HG03442 (cell line): ENCODE data around the gene POU3F1.
A peak's percentile ranks its signal among the peaks of the same experiment; 100 is the strongest.

ENCODE experiments used
- ATAC-seq: cut with Tn5 transposase; IDR thresholded peaks from one replicate; pipeline ENCODE4 v1.9.1; 2021; ENCODE audit warnings: mild to moderate bottlenecking, moderate library complexity; ENCODE audit not compliant: unreplicated experiment

Gene POU3F1

DNA sequence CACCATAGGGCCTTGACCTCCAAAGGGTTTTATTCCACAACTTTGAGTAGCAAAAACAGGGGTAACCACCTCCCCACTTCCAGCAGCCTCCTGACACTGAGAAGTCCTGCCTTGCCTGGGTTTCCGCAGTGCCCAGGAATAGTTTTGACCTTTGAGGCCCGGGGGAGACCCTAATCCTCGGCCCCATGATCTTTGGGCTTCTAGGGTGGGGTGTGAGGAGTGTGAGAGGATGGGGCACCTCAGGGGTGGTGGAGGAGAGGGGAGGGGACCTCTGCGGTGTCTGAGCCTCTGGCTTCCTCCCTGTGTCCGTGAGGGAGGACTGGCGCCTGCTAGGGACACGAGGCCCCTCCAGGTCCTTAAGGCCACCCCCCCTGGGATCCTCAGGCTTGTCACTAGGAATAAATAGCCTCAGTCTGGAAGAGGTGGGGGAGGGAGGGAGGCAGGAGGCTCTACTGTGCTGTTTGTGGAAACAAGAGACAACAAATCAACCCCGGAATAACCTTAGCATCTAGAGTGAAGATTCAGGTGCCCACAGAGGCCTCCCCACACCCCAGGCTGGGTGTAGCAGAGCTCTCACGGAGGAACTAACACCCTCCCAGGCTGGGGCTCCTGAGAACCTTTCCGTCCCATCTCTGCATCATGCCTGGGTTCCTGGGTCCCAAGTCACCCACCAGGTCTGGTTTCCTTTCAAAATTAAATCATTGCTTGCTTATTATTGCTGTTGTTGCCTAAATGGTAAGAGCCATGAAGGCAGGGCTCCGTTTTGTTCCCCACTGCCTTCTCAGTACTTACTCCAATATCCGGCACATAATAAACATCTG lies 40.4 kb downstream of the POU3F1 start:
- ATAC-seq: no peak

DNA sequence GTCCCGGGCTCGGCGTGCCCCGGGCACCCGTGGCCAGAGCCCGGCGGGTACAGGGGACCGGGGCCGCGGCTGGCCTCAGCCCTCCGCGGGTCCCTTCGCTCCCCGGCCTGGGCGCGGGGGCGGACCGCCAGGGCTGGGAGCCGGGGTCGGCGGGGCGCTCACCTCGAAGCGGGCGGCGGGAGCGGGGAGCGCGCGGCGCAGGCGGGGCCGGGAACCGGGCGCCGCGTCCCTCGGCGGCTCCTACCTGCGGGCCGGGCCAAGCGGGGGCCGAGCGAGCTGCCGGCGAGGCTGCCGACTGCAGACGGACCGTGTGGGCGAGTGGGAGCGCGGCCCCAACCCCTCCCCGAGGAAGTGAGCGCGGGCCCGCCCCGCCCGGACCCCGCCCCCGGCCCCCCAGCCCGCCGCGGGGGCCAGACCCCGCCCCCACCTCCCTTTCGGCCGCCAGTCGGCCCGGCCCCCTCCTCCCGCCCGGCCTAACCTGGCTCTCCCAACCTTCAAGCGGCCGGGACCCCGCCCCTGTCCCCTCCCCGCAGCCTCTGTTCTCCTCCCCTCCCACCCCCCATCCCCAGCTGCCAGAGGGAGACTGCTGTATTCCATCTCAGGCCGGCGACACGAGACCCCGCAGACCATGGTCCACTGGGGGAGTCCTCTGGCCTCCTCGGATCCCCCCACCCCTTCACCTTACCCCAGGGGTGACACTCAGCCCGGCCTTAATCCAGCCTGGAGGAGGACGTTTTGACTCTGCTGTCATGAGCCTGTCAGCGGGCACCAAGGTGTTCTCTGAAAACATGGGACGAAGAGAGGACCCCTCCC lies 41.2 kb downstream of the POU3F1 start, which contains the start of gene FHL3:
Gene FHL3, minus strand, starts transcription at position 320 of the 813 bp plus-strand sequence. CDS start 6,102 bp downstream, outside the sequence.
- ATAC-seq: no peak

DNA sequence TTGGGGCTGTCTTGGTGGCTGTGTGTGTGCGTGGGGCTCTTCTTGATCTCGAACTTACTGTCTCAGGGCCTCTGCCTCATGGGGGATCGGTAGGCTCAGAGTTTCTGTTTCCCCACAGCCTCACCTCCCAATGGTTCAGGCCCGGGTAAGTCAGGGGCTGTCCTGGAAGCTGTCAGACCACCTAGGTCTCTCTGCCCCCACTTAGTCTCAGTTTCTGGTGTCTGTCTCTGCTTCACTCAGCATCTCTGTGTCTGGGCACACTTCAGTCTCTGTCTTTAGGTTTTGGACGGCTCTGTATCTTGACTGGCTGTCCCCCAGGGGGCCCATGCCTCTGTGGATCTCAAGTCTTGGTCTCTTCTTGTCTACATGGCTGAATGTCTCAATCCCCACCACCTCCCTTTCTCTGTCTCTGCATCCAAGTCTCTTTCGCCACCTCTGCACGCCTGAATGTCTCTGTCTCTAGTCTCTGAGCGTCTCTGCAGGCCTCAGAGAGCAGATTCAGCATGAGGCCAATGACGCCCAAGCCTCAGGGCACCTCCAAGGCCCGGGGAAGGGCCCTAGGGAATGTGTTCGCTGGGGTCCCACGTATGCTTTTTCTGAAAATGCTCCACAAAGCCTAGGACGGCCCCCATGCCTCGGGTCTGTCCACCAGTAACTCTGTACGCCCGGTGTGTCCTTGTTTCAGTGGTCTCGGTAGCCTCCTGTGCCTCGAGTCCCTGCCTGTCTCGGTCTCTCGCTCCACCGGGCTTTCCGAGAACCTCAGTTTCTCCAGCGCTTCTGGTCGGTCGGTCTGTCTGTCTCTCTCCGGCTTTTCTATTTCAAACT lies 42.1 kb downstream of the POU3F1 start:
- ATAC-seq: no peak

DNA sequence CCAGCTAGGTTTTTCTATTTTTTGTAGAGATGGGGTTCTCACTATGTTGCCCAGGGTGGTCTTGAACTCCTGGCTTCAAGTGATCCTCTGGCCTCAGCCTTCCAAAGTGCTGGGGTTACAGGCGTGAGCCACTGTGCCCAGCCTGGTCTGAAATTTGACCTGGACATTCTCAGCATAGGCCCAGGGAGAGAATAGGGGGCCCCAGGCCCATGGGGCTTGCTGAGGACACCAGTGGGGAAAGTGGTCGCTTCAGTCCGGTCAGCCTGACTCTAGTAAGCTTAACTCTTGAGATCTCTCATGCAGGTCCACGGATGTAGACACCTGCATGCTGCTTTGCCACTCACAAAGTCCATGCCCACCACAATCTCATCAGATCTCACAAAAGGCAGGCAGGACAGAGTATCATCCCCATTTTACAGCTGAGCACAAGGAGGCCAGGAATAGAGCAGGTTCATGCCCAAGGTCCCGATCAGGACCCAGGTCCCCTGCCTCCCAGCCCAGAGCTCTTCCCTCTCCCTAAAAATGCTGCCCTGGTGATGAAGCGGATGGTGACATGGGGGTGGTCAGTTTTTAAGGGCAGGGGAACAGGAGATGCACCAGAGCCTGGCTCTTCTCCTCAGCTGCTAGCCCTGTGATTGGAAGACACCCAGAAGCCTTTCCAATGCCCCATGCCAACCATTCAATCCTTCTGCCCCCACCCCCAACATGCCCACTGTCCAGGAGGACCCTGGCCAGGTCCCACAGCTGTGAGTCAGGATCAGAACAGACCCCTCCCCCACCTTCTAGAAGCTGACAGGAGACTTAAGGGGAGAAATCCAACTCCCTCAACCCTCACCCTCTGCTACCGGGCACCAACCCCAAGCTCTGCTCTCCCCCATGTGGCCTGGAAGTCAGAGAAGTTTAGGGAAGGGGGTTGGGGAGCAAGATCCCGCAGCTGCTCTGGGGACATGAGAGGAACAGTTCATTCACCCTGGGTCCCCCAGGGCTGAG lies 43.0 kb downstream of the POU3F1 start:
- ATAC-seq: no peak

DNA sequence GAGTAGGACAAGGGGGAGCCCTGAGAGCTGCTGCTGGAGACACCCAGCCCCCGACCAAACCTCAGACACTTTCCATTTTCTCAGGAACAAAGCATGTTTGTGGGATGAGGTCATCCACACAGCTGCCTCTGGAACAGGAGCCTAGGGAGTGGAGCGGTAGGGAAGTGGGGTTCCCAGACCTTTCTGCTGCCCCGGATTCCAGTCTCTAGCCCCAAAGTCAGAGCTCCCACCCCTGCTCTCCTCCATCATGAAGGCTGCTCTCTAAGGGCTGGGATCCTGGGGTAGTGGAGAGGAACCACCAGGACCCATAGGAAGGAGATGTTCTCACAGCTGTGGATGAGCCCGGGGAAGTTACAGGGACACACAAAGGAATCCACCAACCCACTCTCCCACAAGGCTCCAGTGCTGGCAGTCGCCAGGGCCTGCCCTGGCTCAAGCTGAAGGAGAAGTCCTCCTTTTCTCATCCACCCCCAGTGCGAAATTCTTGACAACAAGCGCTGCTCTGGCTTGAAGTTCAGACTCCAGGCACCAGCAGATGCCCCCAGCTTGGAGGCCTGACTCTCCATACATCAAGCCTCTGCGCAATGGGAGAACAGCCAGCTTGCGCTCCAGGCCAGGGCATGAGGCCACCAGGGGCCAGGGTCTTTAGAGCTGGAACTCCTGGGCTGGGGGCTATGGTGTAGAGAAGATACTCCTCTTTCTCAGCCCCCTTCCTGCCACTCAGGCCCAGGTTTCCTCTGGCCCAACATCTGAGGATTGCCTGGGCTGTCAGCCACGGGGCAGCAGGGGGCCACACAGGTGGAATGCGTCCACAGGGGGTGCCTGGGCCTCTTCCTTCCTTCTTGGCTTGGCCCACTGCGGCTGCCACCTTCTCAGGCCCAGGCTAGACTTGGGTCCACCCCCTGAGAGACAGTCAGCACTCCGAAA lies 45.8 kb downstream of the POU3F1 start:
- no peak for ATAC-seq

DNA sequence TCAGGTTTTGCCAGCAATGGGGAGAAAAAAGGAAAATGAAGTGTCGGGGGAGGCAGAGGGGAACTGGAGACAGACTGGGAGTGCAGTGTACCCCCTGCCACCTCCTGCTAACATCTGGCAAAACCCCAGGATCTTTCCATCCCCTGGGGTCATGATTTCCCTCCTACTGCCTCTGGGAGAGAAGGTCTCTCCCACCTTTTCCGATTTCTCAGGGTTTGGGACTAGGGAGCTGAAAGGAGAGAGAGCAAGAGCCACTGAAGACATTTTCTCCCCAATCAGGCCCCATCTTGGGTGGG lies 46.4 kb downstream of the POU3F1 start:
- ATAC-seq: no peak

DNA sequence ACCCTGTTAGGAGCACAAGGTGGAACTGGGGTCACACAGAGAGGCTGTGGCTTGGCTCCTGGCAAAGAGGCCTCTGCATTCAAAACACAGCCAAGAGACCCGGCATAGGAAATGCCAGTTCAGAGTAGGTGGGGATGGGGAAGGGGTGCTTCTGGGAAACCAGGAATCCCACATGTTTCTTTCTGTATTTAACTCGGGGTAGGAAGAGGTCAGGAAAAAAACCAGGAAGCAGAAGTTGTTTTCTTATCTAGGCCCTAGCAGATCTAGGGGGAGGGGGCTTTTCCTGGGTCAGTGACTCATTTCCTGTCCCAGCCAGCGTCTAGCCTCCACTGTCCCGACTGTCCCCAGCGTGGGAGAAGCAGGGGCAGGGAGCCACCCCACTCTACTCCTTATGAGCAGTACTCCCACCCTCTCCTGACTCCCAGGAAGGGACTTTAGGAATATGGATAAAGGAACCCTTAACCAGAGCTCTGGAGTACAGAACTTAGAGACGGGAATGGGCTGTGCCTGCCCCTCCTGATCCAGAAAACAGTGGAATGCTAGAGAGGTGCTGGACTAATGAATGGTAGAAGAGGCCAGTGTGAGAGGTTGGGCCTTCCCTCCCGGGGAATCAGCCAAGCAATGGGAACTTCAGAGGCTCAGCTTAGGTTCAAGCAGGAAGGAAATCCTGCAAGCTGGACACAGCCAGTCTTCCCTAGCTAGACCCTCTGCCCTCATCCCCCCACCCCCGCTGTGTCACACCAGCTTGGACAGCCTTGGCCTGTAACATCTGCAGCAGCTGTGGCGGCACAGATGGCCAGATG lies 47.0 kb downstream of the POU3F1 start:
- ATAC-seq: no peak

DNA sequence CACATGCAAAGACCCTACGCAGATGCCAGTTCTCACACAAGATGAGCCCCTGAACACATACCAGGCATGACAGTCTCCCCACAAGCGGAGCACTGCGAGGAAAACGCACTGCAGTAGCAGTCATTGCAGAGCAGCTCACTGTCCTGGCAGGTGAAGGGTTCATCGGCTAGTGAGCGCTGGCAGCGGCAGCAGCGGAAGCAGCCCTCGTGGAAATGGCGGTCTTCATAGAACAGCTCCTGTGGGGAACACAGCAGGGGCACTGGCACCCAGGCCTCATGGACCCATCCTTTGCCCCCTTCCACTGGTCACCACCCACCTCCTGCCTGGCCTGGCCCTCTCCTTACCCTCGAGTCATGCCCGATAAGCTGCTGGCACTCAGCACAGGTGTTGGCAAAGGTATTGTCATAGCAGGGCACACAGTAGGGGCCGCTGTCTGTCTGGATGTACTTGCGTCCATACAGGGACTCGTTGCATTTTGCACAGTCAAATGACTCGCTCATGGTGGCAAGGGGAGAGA lies 47.6 kb downstream of the POU3F1 start:
- no peak for ATAC-seq

DNA sequence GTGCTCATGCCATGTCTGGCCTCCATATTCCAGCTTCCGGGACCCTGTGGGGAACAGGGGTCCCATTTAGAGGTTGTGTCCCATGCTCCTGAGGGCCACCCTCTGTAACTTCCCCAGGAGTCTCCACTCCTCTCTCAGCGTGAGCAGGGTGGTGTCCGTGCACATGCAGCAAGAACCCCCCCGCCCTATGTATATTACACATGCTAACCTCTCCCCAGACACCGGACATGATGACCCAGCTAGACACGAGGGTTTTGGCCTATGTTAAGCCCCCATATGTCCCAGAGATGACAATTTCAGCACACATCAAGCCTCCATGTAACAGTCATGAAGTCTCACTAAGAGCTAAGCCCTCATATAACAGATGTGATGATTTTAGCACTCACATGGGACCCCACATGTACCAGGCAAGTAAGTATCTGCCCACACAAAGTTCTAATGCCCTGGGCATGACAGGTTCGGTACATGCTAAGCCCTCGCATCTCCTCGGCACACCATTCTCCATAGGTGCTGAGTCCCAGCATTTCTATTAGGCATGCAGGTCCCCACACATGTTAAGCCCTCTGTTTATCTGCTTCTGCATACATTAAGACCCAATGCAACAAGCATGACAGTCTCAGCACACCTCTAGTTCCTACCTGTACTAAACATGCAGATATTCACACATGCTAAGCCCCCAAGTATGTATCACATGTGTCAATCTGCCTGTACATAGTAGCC lies 48.3 kb downstream of the POU3F1 start:
- ATAC-seq: no peak

DNA sequence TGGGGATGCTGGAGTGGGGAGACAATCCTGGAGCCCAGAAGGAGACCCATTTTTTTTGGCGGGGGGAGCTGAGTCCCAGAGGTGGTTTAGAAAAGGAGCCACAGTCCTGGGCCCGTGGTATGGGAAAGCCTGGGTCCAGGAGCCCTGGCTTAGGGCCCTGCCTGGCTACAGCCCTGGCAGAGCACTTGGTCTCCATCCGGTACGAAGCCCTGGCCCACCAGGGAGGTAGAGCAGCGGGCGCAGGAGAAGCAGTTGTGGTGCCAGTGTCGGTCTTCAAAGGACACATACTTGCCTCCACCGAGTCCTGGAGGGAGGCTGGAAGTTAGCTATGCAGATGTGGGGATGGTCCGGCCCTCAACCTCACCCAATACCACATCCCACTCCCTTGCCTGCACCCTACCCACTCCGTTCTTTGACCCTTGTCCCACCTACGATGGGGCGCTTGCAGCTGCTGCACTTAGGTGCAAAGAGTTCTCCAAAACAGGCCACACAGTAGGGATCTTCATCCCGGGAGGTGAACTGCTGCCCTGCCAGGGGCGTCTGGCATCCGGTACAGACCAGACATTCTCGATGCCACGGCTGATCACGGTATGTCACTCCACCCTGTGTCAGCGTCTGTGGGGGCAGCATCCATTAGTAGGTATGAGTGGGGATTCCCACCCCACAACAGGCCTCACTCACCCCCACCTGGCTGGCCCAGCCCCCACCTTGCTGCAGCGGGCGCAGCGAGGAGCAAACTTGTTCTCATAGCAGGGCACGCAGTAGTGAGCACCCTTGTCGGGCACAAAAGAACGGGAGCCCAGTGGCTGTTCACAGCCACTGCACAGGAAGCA lies 49.1 kb downstream of the POU3F1 start:
- ATAC-seq: no peak

DNA sequence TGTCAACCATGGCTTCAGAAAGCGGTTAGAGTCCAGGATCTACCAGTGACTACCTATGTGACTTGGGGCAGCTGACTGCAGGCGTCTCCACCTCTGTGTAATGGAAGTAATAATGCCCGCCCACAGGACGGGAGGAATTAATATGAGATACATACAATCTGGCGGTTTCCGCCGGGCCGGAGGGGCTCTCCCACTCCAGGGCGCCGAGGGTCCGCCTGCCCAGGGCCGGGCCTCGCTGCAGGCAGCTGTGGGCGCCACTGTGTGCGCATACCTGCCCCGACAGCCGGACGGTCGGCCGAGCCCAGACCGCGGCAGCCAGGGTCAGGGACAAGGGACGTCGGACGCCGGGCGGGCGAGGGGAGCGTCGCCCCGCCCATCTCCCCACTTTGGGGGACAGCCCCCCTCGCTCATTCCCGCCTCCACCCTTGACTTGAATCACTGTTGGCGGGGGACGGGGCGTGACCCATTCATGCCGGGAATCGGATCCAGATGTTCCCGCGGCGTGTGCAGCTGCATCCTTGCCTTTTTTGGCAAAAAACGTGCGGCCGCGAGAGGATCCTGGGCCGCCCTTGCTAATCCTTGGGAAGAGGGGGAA lies 50.7 kb downstream of the POU3F1 start:
- peak; percentile 41 for ATAC-seq

DNA sequence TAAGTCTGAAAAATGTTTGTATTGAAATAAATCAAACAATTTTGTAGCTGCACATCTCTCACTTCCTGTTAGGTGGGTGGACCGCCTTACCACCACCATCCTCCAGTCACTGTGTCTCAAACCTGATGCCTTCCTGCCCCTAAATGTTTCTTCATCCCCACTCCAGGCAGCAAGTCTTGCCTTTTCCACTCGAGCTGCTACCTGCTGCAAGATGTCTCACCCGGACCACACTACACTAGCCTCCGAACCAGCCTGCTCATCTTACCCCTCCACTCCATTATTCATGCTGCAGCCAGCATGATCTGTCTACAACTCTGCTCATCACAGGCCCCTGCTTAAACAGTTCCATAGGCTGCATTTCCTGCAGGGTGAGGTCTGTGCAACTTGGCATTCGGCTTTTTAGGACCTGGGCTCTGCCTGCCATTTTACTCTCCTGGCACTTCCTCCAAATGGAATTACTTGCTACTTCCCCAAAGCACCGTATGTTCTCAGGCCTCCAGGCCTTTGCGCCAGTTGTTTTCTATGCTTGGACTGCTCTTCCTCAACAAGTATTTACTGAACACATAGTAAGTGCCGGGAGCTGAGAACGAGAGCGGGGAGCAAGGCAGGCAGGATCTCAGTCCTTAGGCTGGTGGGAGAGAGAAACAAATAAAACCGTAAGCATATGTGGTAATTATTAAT lies 51.6 kb downstream of the POU3F1 start:
- ATAC-seq: no peak
